IPS-NIHi11 (cell line): ENCODE measurements around the gene XYLT1.

Experiments used
- DNase-seq: peaks from one replicate; pipeline ENCODE4 v3.0.0; 2012; ENCODE audit warnings: mixed read lengths, low spot score

XYLT1 gene

GRCh38 chr16:17403156-17403809 is 67.5 kb downstream of the XYLT1 start:
- DNase-seq, result no peak

GRCh38 chr16:17397499-17397891 is 73.3 kb downstream of the XYLT1 start:
- DNase-seq, result no peak

GRCh38 chr16:17396762-17397498 is 73.8 kb downstream of the XYLT1 start:
- DNase-seq, result no peak

- no peak for DNase-seq
Observed at GRCh38 chr16:17395849-17396480, 74.8 kb downstream of the XYLT1 start.

GRCh38 chr16:17392857-17393692 is 77.7 kb downstream of the XYLT1 start:
- no peak for DNase-seq

GRCh38 chr16:17392127-17392856 is 78.5 kb downstream of the XYLT1 start:
- no peak for DNase-seq

GRCh38 chr16:17391715-17392114 is 79.0 kb downstream of the XYLT1 start:
- DNase-seq, result no peak

GRCh38 chr16:17389384-17389783 is 81.4 kb downstream of the XYLT1 start:
- no peak for DNase-seq

- no peak for DNase-seq
Observed at GRCh38 chr16:17387256-17387655, 83.5 kb downstream of the XYLT1 start.

GRCh38 chr16:17386229-17386628 is 84.5 kb downstream of the XYLT1 start:
- DNase-seq, result no peak

GRCh38 chr16:17384471-17384870 is 86.3 kb downstream of the XYLT1 start:
- DNase-seq, result no peak

GRCh38 chr16:17382949-17383863 is 87.6 kb downstream of the XYLT1 start:
- no peak for DNase-seq

GRCh38 chr16:17382514-17382913 is 88.2 kb downstream of the XYLT1 start:
- no peak for DNase-seq

GRCh38 chr16:17381784-17382183 is 89.0 kb downstream of the XYLT1 start:
- DNase-seq, result no peak

- DNase-seq, result no peak
Observed at GRCh38 chr16:17380613-17381012, 90.1 kb downstream of the XYLT1 start.

- DNase-seq, result no peak
Observed at GRCh38 chr16:17379121-17379571, 91.6 kb downstream of the XYLT1 start.

- DNase-seq, result no peak
Observed at GRCh38 chr16:17377360-17378324, 93.1 kb downstream of the XYLT1 start.

GRCh38 chr16:17375461-17376304 is 95.1 kb downstream of the XYLT1 start:
- no peak for DNase-seq
